GM18873 (cell line): ENCODE measurements around the gene CABCOCO1.

Source experiments
- ATAC-seq: cut with Tn5 transposase; IDR thresholded peaks from one replicate; pipeline ENCODE4 v1.9.1; 2021; ENCODE audit warnings: mild to moderate bottlenecking, moderate library complexity, moderate number of reproducible peaks; ENCODE audit not compliant: unreplicated experiment, low FRiP score

The CABCOCO1 gene, protein sequence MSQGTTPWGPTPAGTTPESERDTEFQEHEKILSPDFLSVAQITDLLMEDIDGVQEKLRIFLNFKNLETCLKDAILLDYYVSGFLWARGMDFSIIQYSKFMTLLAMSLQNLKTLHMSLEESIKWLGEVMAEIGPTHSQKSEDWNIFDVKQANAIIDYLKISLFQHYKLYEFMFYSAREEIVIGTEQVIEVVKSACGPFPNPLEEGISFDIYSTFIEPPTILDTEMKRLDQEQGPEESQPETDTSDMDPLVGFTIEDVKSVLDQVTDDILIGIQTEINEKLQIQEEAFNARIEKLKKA

DNA sequence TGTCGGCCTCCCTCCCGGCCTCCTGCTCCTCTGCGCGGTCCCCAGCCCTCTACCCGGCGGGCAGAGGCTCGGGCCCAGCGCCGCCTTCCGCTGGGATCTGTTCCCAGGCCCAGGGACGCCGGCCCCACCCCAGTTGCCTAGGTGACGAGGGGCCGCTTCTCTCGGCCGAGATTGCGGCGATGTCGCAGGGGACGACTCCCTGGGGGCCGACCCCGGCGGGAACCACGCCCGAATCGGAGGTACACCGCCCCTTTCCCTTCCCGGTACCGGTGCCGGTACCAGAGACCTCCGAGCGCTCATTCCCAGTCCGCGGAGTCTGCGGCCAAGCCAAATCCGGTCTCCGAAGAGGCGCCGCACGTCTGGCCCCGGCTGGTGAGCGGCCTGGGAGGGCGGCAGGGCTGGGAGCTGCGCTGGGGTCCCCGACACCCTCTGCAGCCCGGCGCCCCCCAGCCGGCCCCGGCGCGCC is at the start of gene CABCOCO1:
TSS of gene CABCOCO1 (plus strand) at position 136 of the 466 bp plus-strand sequence. CDS start at position 180, 44 bp downstream.
- ATAC-seq = no peak

DNA sequence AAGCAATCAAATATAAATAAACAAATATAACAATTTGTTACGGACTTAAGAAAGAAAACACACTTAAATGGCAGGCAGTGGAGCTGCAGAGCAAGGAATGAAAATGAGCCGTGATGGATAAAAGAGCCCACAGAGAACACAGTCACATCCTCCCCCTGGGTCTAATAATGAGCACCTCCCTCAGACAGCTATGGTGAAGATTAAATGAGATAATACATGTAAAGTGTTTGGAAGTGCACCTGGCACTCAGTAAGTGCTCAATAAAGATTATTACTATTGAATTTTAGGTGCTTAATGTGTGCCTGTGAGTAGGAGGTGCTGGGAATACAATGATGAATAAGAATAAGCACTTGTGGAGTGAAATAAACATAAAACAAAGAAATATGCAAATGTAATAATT is 49.1 kb upstream of the CABCOCO1 start:
- no peak for ATAC-seq

DNA sequence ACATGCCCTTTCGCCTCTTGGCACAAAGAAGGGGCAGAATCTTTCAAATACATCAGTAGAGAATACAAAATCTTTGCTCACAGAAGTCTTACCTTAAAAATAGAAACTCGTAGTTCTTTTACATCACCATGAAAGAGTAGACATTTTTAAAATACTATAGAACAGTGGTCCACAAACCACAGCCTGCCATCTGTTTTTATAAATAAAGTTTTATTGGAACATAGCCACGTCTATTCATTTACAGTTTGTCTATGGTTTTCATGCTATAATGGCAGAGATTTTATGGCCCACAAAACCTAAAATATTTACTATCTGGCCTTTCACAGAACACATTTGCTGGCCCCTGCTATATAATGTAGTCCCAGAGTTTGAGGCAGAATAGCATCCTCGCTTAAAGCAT is 46.1 kb upstream of the CABCOCO1 start:
- ATAC-seq = no peak

DNA sequence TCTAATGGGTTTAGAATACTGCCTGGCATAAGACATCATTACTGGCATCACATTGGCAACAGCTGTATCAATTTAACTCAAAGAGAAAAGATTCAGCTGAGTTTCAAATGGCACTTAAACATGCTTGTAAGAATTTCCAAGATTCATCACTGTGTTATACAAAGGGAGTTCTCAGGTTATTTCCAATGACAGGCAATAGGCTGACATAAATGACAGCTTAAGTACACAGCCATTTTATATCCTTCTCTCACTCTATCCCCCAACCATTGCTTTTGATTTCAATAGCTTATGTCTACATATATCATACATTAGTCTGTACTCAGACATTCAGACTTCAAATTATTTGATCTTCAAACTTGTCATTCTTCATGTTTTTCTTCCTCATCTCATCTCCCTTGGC is 45.5 kb upstream of the CABCOCO1 start:
- no peak for ATAC-seq

DNA sequence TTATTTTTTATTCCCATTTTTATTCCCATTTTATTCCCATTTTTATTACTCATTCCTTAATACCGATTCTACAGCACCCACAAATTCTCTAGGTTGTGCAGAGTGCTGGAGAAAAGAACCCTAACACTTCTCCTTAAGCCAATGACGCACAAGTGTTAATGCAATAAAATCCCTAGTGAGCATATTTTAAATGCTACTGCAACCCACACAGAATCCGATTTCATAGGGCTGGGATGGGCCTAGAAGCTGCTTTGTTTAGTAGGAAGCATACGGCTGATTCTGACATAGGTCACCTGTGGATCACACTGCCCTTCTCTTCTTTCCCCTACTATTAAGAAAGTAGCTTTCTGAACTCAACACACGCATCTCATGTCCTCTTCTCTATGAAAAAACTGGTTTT is 45.1 kb upstream of the CABCOCO1 start:
- no peak for ATAC-seq

DNA sequence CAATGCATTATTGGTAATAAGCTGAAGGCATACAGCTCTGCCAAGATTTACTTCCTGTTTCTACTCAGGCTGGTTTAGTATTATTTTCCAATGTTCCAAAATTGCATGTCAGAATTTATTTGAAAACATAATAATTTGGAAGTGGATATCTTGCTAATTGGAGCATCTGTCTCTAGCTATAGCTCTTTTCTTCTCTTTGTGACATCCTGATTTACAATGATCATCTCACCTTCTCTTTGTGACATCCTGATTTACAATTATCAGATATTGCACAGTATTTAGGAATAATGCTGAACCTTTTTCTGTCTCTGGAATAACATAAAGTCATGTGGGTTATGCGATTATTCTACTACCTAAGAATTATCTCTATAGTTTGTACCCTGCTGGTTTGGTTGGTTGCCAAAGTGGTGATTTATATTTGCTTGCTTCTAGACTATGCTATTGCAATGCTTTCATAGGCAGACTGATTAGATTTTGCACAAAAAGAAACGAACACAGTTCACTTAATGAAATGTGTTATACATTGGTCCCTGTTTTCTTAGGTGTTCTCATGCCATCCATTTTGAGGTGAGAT is 44.3 kb upstream of the CABCOCO1 start:
- ATAC-seq = no peak

DNA sequence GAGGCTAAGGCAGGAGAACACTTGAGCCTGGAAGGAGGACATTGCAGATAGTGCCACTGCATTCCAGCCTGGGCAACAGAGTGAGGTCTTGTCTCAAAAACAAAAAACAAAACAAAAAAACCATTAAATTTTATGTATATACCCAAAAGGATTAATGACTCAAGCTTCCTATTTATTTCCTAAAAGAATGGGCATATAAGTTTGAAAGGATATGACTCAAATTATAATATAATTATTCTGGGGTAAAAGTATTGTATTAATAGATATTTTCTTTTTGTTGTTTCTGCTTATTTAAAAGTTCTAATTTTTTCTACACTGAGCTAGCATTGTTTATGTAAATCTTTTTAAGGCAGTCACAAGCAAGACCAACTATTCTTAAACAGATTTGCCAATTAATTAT is 42.2 kb upstream of the CABCOCO1 start:
- no peak for ATAC-seq

DNA sequence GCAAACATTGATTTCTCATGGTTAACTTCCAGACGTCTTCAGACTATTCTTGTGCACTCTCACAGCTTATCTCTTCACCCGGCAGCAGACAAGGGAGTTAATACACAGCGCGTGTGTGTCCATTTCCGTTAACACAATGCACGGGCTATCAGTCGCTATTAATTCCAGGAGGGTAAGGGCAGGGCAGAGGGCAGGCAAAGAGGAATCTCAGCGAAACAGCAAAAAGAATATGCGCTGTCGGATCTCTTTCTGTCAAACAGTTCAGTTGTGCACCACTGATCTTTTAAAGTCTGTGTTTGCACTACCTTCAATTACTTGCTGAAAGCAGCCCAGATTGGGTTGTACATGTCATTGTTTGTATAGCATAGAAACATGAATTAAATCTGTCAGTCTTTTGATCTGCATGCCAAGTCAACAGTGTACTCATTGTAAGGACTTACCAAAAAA is 41.1 kb upstream of the CABCOCO1 start:
- no peak for ATAC-seq

DNA sequence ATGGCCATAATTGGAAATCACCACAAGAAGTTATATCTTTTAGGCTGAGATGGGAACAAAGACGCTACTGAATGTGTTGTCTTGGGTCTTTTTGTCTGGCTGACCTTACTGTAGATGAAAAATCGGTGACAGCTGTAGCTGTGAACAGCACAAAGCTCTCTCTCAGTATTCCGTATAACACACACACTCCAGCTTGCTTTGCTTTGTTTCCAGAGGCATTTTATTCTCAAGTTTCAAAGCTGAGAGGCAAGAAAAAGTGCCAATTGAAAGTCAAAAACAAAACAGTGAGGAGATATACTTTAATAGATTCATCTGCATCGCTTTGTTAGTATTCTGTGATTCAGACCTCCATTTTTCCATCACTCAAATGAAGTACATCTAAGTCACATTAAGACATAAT is 39.6 kb upstream of the CABCOCO1 start:
- no peak for ATAC-seq

DNA sequence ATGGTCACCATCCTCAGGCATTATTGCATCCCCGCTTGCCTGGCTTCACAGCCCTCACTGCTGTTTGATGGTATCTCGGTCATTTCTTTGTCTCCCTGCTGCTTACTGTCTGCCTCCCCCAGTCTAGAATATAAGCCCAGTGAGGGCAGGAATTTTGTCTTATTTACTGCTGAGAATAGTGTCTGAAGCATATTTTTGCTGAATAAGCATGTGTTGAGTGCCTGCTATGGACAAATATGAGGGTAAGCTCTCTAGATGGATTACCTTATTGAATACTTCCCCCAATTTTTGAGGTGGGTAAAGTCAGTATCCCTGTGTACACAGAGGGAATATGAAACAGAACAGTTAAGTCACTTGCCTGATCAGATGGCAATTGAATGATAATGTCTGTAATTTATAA is 36.5 kb upstream of the CABCOCO1 start:
- ATAC-seq = no peak

DNA sequence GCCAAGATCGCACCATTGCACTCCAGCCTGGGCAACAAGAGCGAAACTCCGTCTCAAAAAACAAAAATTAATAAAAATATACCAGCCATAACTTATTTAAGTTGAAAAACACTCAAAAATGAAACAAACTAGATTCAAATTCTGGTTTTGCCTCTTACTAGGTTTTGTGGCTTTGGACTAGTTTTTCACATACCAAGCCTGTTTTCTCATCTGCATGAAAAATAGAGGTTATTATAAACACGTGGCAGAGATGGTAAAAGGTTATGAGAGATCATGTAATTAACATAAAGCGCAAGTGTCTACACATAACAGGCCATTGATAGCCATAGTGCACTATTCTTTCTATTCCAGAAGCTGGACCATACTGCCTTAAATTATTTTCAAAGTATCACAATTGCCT is 35.5 kb upstream of the CABCOCO1 start:
- no peak for ATAC-seq

DNA sequence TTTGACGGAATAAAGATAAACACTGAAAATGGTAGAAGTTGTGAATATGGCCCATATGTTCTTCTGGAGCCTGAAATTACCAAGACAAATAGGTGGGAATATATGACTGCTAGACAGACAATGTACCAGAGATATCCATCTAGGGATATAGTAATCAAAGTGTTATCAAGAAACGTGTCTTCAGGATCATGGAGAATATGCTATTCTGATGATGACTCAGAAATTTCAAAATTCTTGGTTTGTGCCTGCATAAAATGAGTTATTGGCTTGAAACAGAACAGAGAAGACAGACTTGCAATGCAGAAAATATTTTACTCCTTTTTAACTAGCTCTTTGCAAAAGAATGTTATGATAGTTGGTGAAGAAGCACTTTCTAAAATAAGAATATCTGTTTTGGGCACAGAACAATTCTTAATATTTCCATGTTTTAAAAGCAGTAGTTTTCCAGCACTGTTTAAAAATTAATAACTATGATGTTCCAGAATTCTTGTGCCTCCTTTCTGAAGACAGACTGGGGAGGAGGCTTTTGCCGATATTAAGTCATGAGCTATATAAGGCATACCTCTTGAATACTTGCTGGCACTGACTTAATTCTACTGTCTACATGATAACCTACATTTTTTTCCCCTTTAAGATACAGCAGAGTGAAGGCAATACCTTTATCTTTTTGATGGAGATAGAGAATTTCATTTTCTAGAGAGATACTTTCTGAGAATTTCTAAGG is 34.4 kb upstream of the CABCOCO1 start:
- ATAC-seq = no peak

DNA sequence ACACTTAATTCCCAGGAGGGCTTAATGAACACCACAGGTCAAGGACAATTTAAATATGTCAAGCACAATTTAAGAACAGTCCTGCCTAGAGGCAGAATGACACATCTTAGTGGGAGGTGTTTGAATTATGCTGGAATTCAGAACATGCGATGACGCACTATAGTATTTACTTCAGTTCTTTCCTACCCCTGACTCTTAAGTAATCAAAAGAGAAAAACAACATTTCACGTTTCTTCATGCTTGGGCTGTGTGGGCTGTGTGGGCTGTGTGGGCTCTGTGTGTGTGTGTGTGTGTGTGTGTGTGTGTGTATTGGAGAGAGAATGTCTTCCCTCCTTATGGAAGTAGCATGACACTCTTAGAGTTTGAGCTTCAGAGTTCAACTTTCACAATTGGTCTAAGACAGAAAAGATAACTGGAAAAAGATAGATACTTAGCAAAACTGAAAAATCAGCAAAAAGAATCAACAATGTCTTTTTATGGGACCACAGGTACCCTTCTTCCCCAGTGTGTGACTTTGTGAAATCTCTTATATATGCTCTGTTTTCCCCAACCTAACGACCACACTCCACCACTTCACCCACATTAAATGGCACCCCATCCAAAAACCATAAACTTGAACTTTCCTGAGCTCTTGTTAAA is 33.7 kb upstream of the CABCOCO1 start:
- no peak for ATAC-seq

DNA sequence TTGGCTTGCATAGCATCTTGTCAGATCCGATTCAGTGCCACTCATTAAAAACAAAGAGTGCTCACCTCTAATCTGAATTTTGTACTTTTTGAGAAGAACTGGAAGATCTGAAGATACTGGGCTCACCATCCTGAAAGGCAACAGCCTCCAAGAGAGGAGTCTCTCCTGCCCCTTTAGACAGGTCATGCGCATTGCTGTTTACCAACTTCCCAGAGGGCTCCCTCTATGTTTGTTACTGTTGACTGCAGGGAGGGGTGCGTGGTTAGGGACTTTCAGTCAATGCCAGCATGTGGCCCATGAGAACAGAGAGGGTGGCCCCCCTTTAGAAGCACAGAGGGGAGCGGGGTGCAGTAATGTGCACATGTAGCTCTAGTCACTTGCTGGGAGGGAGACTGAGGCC is 33.2 kb upstream of the CABCOCO1 start:
- no peak for ATAC-seq

DNA sequence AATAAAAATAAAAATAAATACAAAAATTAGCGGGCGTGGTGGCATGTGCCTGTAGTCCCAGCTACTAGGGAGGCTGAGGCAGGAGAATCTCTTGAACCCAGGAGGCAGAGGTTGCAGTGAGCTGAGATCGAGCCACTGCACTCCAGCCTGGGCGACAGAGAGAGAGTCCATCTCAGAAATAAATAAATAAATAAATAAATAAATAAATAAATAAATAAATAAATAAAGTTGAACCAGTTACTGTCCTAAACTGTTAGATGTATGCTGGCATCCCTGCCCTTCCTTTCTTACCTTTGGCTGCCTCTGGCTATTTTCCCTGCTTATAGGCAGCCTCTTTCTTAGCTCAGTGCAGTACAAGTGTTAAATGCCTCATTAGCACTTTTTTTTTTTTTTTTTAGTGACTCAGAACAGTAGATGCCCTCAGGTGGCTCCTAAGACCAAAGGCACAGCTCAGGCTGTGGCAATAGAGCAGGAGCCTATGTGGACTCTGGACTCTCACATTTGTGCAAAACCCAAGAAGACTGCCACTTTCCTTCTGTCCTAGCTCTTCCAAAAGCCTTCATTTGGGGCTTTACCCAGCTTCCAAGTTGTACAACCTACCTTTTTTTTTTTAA is 30.6 kb upstream of the CABCOCO1 start:
- no peak for ATAC-seq

DNA sequence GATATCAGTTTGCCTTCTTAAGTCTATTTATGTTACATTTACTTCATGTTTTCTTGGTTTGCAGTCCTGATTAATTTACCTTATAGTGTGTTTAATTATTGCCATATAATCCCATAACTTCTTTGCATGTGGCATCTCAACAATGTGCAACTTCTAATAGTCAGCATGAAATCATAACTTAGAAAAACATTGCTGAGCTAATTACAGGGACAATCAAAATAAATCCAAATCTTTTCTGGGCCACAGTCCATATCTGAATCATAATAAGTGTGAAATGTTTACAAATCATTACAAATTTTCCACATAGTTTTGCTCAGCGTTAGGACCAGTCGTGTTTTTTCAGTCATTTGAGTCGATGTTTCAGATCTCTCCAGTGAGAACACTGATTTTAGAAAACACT is 29.1 kb upstream of the CABCOCO1 start:
- no peak for ATAC-seq

DNA sequence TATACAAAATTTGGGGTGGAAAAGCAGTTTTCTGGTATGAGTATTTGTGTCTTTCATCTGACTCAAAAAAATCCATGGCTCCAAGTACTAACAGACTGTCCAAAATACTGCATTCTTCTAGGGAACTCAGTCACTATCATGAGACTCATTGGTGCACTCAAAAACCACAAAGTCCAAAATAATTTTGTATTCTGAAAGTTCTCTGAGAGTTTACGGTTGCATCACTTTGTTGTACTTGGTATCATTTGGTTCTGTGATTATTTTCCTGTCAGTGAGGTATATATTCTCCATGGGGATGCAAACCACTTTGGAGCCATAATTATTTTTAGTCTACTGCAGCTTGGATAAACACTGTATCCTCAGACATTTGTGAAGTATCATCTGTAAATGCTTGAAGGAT is 28.0 kb upstream of the CABCOCO1 start:
- ATAC-seq = no peak

DNA sequence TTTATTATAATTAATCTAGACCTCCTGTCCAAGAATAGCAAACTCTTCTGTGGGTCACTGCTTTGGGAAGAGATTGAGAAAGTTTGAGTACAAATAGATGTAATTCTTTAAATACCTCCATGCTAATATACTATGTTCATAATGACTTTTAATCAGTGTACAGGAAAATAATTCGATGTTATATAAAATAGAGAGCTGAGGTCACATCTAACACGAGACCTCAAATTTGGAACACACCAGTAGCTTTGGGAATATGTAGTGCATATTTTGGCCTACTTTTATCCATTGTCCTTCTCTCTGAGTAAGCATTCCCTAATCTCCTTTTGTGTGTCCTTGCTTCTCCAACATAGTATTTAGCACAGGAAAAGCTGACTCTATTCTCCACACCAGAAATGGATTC is 27.3 kb upstream of the CABCOCO1 start:
- ATAC-seq = no peak

DNA sequence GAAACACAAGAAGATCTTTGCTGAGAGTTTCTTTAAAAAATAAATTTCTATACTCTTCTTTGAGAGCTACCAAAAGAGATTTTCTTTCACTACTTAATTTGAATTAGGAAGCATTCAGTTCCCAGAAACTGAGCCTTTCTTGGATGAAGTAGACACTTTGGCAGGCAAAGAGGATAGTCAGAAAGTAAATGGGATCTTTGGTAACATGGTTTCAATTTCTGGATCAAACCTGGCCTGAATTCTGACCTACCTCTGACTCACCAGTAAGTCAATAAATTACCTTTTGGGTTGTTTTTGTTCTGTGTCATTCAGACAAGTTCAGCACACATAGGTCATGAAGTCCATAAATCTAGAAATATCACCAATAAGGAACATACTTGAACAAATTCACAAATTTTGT is 26.8 kb upstream of the CABCOCO1 start:
- ATAC-seq = no peak

DNA sequence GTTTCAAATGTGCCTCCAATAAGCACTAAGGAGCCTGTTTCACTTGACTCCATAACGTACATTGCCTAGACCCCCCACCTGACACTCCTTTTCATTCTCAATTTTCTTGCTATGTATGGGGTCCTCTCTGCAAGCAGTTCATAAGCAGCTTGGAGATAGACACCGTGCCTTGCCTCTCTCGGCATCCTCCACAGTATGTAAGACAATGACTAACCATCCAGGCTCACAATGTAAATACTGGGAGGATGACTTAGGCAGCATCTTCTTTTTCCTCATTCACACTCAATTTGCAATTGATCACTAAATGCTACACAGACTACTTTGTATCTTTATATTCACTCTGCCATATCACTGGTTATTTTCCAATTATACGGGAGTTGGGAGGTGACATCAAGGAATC is 22.8 kb upstream of the CABCOCO1 start:
- ATAC-seq = no peak

DNA sequence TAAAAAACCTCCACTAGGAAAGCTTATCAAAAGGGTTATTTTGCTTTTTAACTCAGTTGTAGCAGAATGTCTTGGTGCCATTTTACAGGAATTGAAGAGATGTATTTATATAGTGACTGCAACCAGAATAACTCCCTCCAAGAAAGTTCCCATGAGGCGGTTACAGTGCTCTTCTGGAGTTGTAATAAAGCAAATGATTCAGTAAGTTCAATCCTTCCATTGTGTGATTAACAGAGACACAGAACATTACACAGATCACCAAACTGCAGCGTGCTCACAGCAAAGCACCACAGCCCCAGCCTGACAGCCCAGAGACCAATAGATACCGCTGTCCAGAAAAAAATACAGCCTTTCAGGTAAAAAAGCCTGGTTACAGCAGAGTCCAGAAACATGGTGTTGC is 21.9 kb upstream of the CABCOCO1 start:
- ATAC-seq = no peak
